ENCODE measurements around the gene MYH8.

The MYH8 gene

GRCh38 chr17:10380631-10381408 is 40.9 kb downstream of the MYH8 start:
- no peak for DNase-seq (ENCODE audit: low spot score)

GRCh38 chr17:10372906-10373305 is 48.8 kb downstream of the MYH8 start, which contains the start of gene MYH13:
TSS of gene MYH13 (minus strand) at chr17:10373006. CDS start at chr17:10364530, 8,476 bp downstream.
- no peak for DNase-seq (ENCODE audit: low spot score)

GRCh38 chr17:10370016-10370608 is 51.6 kb downstream of the MYH8 start:
- DNase-seq (ENCODE audit: low spot score), result no peak

GRCh38 chr17:10369239-10369638 is 52.5 kb downstream of the MYH8 start:
- DNase-seq (ENCODE audit: low spot score), result no peak

- no peak for DNase-seq (ENCODE audit: low spot score)
Measured at GRCh38 chr17:10368561-10368960, 53.2 kb downstream of the MYH8 start.

- no peak for DNase-seq (ENCODE audit: low spot score)
Measured at GRCh38 chr17:10360578-10360977, 61.2 kb downstream of the MYH8 start.

- DNase-seq (ENCODE audit: low spot score), result no peak
Measured at GRCh38 chr17:10357768-10358167, 64.0 kb downstream of the MYH8 start.

GRCh38 chr17:10354651-10355050 is 67.1 kb downstream of the MYH8 start:
- no peak for DNase-seq (ENCODE audit: low spot score)

- DNase-seq (ENCODE audit: low spot score), result no peak
Measured at GRCh38 chr17:10352893-10353292, 68.9 kb downstream of the MYH8 start.

GRCh38 chr17:10349403-10349802 is 72.3 kb downstream of the MYH8 start:
- DNase-seq (ENCODE audit: low spot score), result no peak

- no peak for DNase-seq (ENCODE audit: low spot score)
Measured at GRCh38 chr17:10344816-10345215, 76.9 kb downstream of the MYH8 start.
